AG04450 (cell line): ENCODE measurements around the gene NID1. TPM values are rescaled to one million over a fixed set of nuclear protein-coding genes. Genes with fewer than 3 reads are reported as not detected.
"Not testable (repeated sequence)": the region's sequence is repeated elsewhere in the genome, so short reads cannot be mapped to it uniquely, and the experiment has no call there.

ENCODE experiments used
- CTCF ChIA-PET: fragments of 300-600, 350-600 bp; formaldehyde crosslinking; extraction: SDS; loops from one replicate; lab custom pipeline; 2022; ENCODE audit warnings: antibody characterized with exemption, inconsistent platforms; lab: Charles Lee
- POLR2A ChIA-PET: fragments of 350-600 bp; formaldehyde crosslinking; extraction: SDS; loops from one replicate; lab custom pipeline; 2021; ENCODE audit warnings: antibody characterized with exemption, inconsistent platforms; lab: Yijun Ruan, JAX
- DNase-seq: peaks from one replicate; pipeline ENCODE4 v3.0.0-alpha.2; 2011; ENCODE audit warnings: low read depth, low spot score
- H3K27ac ChIP-seq: one replicate; pipeline ENCODE4 v1.5.1; 2012; ENCODE audit warnings: low read depth, low read length, control low read depth
- H3K27me3 ChIP-seq: one replicate; pipeline ENCODE4 v1.6.0; 2012; ENCODE audit warnings: low read length; ENCODE audit not compliant: control insufficient read depth, insufficient read depth
- H3K4me3 ChIP-seq: 2 replicates; pipeline ENCODE4 v1.5.1; 2011; ENCODE audit warnings: mild to moderate bottlenecking, low read depth, low read length, control low read depth
- H3K9me3 ChIP-seq: 2 replicates; pipeline ENCODE4 v1.5.1; 2012; ENCODE audit warnings: low read length; ENCODE audit not compliant: control insufficient read depth, insufficient read depth
- CTCF ChIP-seq: IDR thresholded peaks from 2 replicates; pipeline ENCODE4 v1.5.1; 2011; ENCODE audit warnings: low read depth, low read length, control low read depth, inconsistent platforms
- polyA plus RNA-seq: library from polyadenylated mRNA; depleted of rRNA; stranded (reverse); fragments of >200 nt; gene quantifications from 2 replicates; pipeline ENCODE4 v1.2.3, GENCODE V29; 2011; rRNA removed
- small RNA-seq: library from RNA; depleted of rRNA; stranded (forward); fragments of <200 nt; gene quantifications from one replicate; pipeline ENCODE3, GENCODE V24; 2012; ENCODE audit warnings: low read depth; ENCODE audit not compliant: insufficient read length

NID1 gene
- polyA plus RNA-seq, 1 experiment = 137 TPM

GRCh38 chr1:235929216-235929615, 135.7 kb downstream of the NID1 start:
- no peak overlapping the region for H3K27ac ChIP-seq
- no peak for TF ChIP-seq CTCF

GRCh38 chr1:235928197-235928596, 136.7 kb downstream of the NID1 start:
- no peak for DNase-seq
- no peaks in the 10 kb centered on the region for H3K9me3 ChIP-seq
- H3K4me3 ChIP-seq = no peak overlapping the region
- H3K27ac ChIP-seq = no peak overlapping the region
- ChIA-PET CTCF (interaction anchor here (1.9 kb wide), 1 partner anchor 43 kb away, joined by 8 read pairs; no protein-coding TSS in a partner anchor), POLR2A (no interaction called here)
- peaks cover 3% of the 10 kb centered on the region for H3K27me3 ChIP-seq
- TF ChIP-seq CTCF = no peak

More at GRCh38 chr1:235929216-235929615, 135.7 kb downstream of the NID1 start:
- Histone ChIP-seq H3K4me3 (no peak overlapping the region), H3K9me3 (no peaks in the 10 kb centered on the region), H3K27me3 (peaks cover 3% of the 10 kb centered on the region)
- ChIA-PET POLR2A (interaction anchor here (0.6 kb wide), 1 partner anchor 42 kb away, joined by 6 read pairs; no protein-coding TSS in a partner anchor), CTCF (interaction anchor here (1.9 kb wide), 1 partner anchor 42 kb away, joined by 8 read pairs; no protein-coding TSS in a partner anchor)
- DNase-seq = no peak

DNA sequence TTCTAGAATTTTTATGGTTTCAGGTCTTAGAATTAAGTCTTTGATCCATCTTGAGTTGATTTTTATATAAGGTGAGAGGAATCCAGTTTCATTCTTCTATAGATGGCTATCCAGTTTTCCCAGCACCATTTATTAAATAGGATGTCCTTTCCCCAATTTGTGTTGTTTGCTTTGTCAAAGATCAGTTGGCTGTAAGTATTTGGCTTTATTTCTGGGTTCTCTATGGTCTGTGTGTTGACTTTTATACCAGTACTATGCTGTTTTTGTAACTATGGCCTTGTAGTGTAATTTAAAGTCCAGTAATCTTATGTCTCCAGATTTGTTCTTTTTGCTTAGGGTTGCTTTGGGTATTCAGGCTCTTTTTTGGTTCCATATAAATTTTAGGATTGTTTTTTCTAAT, 137.3 kb downstream of the NID1 start:
- CTCF ChIA-PET, H3K27me3 ChIP-seq, H3K4me3 ChIP-seq, H3K9me3 ChIP-seq, POLR2A ChIA-PET, DNase-seq, H3K27ac ChIP-seq: not testable (repeated sequence)

Small RNA genes lying within 50 kb of the gene (small RNA-seq; reads per million reads assigned to genes)
- gene RF00019 = not detected

Other genes starting within 250 kb of the NID1 start
- gene LYST, start 198.2 kb downstream of the NID1 start, polyA plus RNA-seq = 5.6 and 6.5 TPM in 2 replicates
- gene GPR137B, start 77.4 kb upstream of the NID1 start, polyA plus RNA-seq = 14.3 and 15.7 TPM in 2 replicates
- gene ERO1B, start 216.9 kb upstream of the NID1 start, polyA plus RNA-seq = 1.1 and 2.2 TPM in 2 replicates